Type B pancreatic cell (in vitro differentiated cells): ENCODE measurements around the gene FAM78A. TPM values are rescaled to one million over a fixed set of nuclear protein-coding genes. Genes with fewer than 3 reads are reported as not detected.

ENCODE experiments used
- DNase-seq: peaks from one replicate; pipeline ENCODE4 v3.0.0; 2021; ENCODE audit warnings: mixed read lengths; ENCODE audit not compliant: unreplicated experiment; ENCODE audit errors: extremely low spot score
- H3K27ac Mint-ChIP-seq: 2 replicates; pipeline ENCODE4 v1.8.0; 2021; ENCODE audit warnings: mild to moderate bottlenecking, mixed read lengths
- H3K27me3 Mint-ChIP-seq: 2 replicates; pipeline ENCODE4 v1.8.0; 2021; ENCODE audit warnings: mixed read lengths
- H3K36me3 Mint-ChIP-seq: 2 replicates; pipeline ENCODE4 v1.8.0; 2021; ENCODE audit warnings: mixed read lengths
- H3K4me1 Mint-ChIP-seq: one replicate; pipeline ENCODE4 v1.8.0; 2021; ENCODE audit warnings: mixed read lengths; ENCODE audit not compliant: unreplicated experiment
- H3K4me3 Mint-ChIP-seq: 2 replicates; pipeline ENCODE4 v1.8.0; 2021; ENCODE audit warnings: mild to moderate bottlenecking, mixed read lengths
- H3K9me3 Mint-ChIP-seq: 2 replicates; pipeline ENCODE4 v1.8.0; 2021; ENCODE audit warnings: mixed read lengths
- CTCF ChIP-seq: fragments of 200-600 bp; sonication (generic); conservative IDR thresholded peaks from 2 replicates; pipeline ENCODE4 v1.5.0; 2021; ENCODE audit warnings: antibody characterized with exemption, mild to moderate bottlenecking
- total RNA-seq: library from RNA; stranded (reverse); gene quantifications from 2 replicates; pipeline ENCODE4 v1.2.1, GENCODE V29; 2021; ENCODE audit warnings: low replicate concordance

Gene FAM78A
- total RNA-seq, 1 donor from 2014 or later: 1.9 TPM

GRCh38 chr9:131240047-131240921, 36.0 kb downstream of the FAM78A start:
- H3K27ac Mint-ChIP-seq: no peak overlapping the region
- TF ChIP-seq CTCF: no peak
- no peak overlapping the region for H3K4me3 Mint-ChIP-seq
- no peaks in the 10 kb centered on the region for H3K9me3 Mint-ChIP-seq
- H3K4me1 Mint-ChIP-seq: peaks cover 20% of the 10 kb centered on the region
- H3K27me3 Mint-ChIP-seq: no peaks in the 10 kb centered on the region
- no peak for DNase-seq
- H3K36me3 Mint-ChIP-seq: no peaks in the 10 kb centered on the region

GRCh38 chr9:131239161-131239975, 36.9 kb downstream of the FAM78A start:
- H3K36me3 Mint-ChIP-seq: no peaks in the 10 kb centered on the region
- H3K27me3 Mint-ChIP-seq: no peaks in the 10 kb centered on the region
- no peak overlapping the region for H3K27ac Mint-ChIP-seq
- no peak for DNase-seq
- no peaks in the 10 kb centered on the region for H3K9me3 Mint-ChIP-seq
- peaks cover 20% of the 10 kb centered on the region for H3K4me1 Mint-ChIP-seq
- no peak overlapping the region for H3K4me3 Mint-ChIP-seq
- TF ChIP-seq CTCF: no peak

- no peak for DNase-seq
- no peaks in the 10 kb centered on the region for H3K27me3 Mint-ChIP-seq
- H3K4me1 Mint-ChIP-seq: peaks cover 20% of the 10 kb centered on the region
- TF ChIP-seq CTCF: no peak
- no peaks in the 10 kb centered on the region for H3K9me3 Mint-ChIP-seq
- no peak overlapping the region for H3K4me3 Mint-ChIP-seq
- no peaks in the 10 kb centered on the region for H3K36me3 Mint-ChIP-seq
- peak overlapping the region; percentile 42 for H3K27ac Mint-ChIP-seq
Observed at GRCh38 chr9:131238402-131239021, 37.8 kb downstream of the FAM78A start.

GRCh38 chr9:131237931-131238401, 38.3 kb downstream of the FAM78A start:
- no peak for TF ChIP-seq CTCF
- peak overlapping the region; percentile 42 for H3K27ac Mint-ChIP-seq
- no peaks in the 10 kb centered on the region for H3K36me3 Mint-ChIP-seq
- no peaks in the 10 kb centered on the region for H3K9me3 Mint-ChIP-seq
- no peaks in the 10 kb centered on the region for H3K27me3 Mint-ChIP-seq
- DNase-seq: no peak
- peaks cover 20% of the 10 kb centered on the region for H3K4me1 Mint-ChIP-seq
- H3K4me3 Mint-ChIP-seq: no peak overlapping the region

GRCh38 chr9:131237291-131237690, 39.0 kb downstream of the FAM78A start:
- Mint-ChIP-seq H3K4me3 (no peak overlapping the region), H3K27ac (no peak overlapping the region)
- TF ChIP-seq CTCF: no peak

More at GRCh38 chr9:131237291-131237690, 39.0 kb downstream of the FAM78A start:
- H3K36me3 Mint-ChIP-seq: no peaks in the 10 kb centered on the region
- DNase-seq: no peak
- H3K9me3 Mint-ChIP-seq: no peaks in the 10 kb centered on the region
- H3K4me1 Mint-ChIP-seq: peaks cover 20% of the 10 kb centered on the region
- no peaks in the 10 kb centered on the region for H3K27me3 Mint-ChIP-seq
